ENCODE results near the gene CREB3L2. TPM values are rescaled to one million over a fixed set of nuclear protein-coding genes. Genes with fewer than 3 reads are reported as not detected.

CREB3L2 gene
- total and polyA plus RNA-seq, 2 donors (not counting 1 experiment from before 2014, with no cell fraction given): 13.8 to 25.1 TPM

DNA sequence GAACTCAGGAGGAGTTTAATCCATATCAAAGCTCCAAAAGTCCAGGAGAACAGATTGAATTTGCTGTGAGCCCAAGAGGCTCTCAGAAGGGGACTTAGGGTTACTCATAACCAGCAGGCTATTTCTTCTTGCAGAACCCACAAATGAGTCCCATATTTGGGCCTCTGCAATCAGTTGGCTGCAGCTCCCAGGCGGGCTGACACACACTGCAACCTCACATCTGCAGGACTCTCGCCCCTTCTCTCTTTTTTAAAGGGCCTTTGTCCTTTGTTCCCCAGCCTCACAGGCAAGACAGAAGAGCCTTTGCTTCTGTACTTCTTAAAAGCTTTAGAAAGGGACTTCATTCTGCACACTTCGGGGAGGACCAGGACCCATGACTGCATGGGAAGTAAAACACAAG, 26.7 kb downstream of the CREB3L2 start:
- ATAC-seq (ENCODE audit: low read depth) (no peak), DNase-seq (no peak)
- Histone ChIP-seq H3K27me3 (replicated peaks in 1 of 4; ENCODE audit: control extremely low read depth in 1 of 4, control insufficient read depth in 3 of 4, insufficient read depth in 4 of 4, low read length in 3 of 4) (no peaks in the 10 kb centered on the region), H3K36me3 (replicated peaks in 1 of 2; ENCODE audit: control extremely low read depth in 1 of 2, control insufficient read depth in 1 of 2, extremely low read depth in 1 of 2, insufficient read depth in 2 of 2, low read length in 1 of 2) (peaks cover 0 to 3% of the 10 kb centered on the region in 2 experiments), H3K79me2 (ENCODE audit: control insufficient read depth, insufficient read depth, low read length) (peaks cover 43% of the 10 kb centered on the region), H3K27ac (ENCODE audit: low read length in 2 of 2) (no peak overlapping the region), H3K4me3 (ENCODE audit: control extremely low read depth in 1 of 5, extremely low read depth in 1 of 5, insufficient read depth in 1 of 5, low read depth in 2 of 5, low read length in 4 of 5) (no peak overlapping the region), H2AFZ (ENCODE audit: insufficient read depth, low read depth, low read length, poor library complexity, severe bottlenecking) (no peak overlapping the region), H3K4me1 (ENCODE audit: control insufficient read depth in 2 of 2, insufficient read depth in 2 of 2, low read length in 2 of 2) (peaks cover 5 to 6% of the 10 kb centered on the region in 2 donors), H4K20me1 (ENCODE audit: control insufficient read depth, insufficient read depth, low read length, poor library complexity, severe bottlenecking) (peaks cover 4% of the 10 kb centered on the region), H3K9me3 (ENCODE audit: control extremely low read depth in 1 of 3, control insufficient read depth in 2 of 3, insufficient read depth in 1 of 3, low read length in 2 of 3) (no peaks in the 10 kb centered on the region), H3K4me2 (replicated peaks; ENCODE audit: low read depth, low read length, poor library complexity, severe bottlenecking) (no peak overlapping the region), H3K9ac (ENCODE audit: low read length) (no peak overlapping the region)
- no peak for TF ChIP-seq EZH2 (IDR thresholded peaks at IDR 0.05; ENCODE audit: borderline replicate concordance, insufficient read depth, low read depth, low read length, poor library complexity, severe bottlenecking)
- TF ChIP-seq, protein P1, sequence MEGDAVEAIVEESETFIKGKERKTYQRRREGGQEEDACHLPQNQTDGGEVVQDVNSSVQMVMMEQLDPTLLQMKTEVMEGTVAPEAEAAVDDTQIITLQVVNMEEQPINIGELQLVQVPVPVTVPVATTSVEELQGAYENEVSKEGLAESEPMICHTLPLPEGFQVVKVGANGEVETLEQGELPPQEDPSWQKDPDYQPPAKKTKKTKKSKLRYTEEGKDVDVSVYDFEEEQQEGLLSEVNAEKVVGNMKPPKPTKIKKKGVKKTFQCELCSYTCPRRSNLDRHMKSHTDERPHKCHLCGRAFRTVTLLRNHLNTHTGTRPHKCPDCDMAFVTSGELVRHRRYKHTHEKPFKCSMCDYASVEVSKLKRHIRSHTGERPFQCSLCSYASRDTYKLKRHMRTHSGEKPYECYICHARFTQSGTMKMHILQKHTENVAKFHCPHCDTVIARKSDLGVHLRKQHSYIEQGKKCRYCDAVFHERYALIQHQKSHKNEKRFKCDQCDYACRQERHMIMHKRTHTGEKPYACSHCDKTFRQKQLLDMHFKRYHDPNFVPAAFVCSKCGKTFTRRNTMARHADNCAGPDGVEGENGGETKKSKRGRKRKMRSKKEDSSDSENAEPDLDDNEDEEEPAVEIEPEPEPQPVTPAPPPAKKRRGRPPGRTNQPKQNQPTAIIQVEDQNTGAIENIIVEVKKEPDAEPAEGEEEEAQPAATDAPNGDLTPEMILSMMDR (IDR thresholded peaks at IDR 0.05): no peak
- Mint-ChIP-seq H3K9me3 (ENCODE audit: insufficient read depth) (no peaks in the 10 kb centered on the region), H3K27me3 (no peaks in the 10 kb centered on the region), H3K4me3 (no peak overlapping the region), H3K4me1 (peaks cover 8% of the 10 kb centered on the region), H3K27ac (no peak overlapping the region)
- 94% methylated on average over 2 of the region's 3 CpGs for WGBS (ENCODE audit: insufficient coverage)
- intact Hi-C loops (cut with micrococcal nuclease): no loop called here
- CTCF ChIA-PET: no interaction called here
- POLR2A ChIA-PET: no interaction called here

DNA sequence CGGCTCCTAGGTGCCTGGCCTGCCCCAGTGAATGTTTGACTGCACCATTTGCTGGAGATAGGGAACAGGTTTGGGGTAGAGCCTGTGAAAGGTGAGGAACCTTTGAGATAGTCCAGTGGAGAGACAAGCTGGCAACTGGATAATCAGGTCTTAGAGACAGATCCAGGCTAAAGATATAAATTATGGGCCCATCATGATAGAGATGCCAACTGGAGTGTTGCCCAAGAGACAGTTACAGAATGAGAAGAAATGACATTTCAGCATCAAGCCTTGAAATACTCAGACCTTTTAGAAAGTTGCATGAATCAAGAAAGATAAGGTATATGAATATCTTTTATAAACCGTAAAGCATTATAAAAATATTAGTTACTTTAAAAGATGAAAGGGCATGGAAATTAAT, 27.1 kb downstream of the CREB3L2 start:
- Mint-ChIP-seq H3K9me3 (ENCODE audit: insufficient read depth) (no peaks in the 10 kb centered on the region), H3K27ac (no peak overlapping the region), H3K27me3 (no peaks in the 10 kb centered on the region), H3K4me3 (no peak overlapping the region), H3K4me1 (peaks cover 4% of the 10 kb centered on the region)
- peaks cover 0 to 3% of the 10 kb centered on the region in 2 experiments for H3K36me3 ChIP-seq (replicated peaks in 1 of 2; ENCODE audit: control extremely low read depth in 1 of 2, control insufficient read depth in 1 of 2, extremely low read depth in 1 of 2, insufficient read depth in 2 of 2, low read length in 1 of 2)
- CTCF ChIA-PET: no interaction called here
- H4K20me1 ChIP-seq (ENCODE audit: control insufficient read depth, insufficient read depth, low read length, poor library complexity, severe bottlenecking): peaks cover 4% of the 10 kb centered on the region
- H2AFZ ChIP-seq (ENCODE audit: insufficient read depth, low read depth, low read length, poor library complexity, severe bottlenecking): no peak overlapping the region
- DNase-seq (no peak), ATAC-seq (ENCODE audit: low read depth) (no peak)
- H3K9ac ChIP-seq (ENCODE audit: low read length): no peak overlapping the region
- WGBS (ENCODE audit: insufficient coverage): 82% methylated on average over 1 of the region's 2 CpGs
- intact Hi-C loops (cut with micrococcal nuclease): no loop called here
- POLR2A ChIA-PET: no interaction called here
- no peak overlapping the region for H3K27ac ChIP-seq (ENCODE audit: low read length in 2 of 2)
- H3K4me1 ChIP-seq (ENCODE audit: control insufficient read depth in 2 of 2, insufficient read depth in 2 of 2, low read length in 2 of 2): peaks cover 1 to 3% of the 10 kb centered on the region in 2 donors
- no peak for TF ChIP-seq EZH2 (IDR thresholded peaks at IDR 0.05; ENCODE audit: borderline replicate concordance, insufficient read depth, low read depth, low read length, poor library complexity, severe bottlenecking)
- TF ChIP-seq, protein P1 (IDR thresholded peaks at IDR 0.05): no peak
- H3K27me3 ChIP-seq (replicated peaks in 1 of 4; ENCODE audit: control extremely low read depth in 1 of 4, control insufficient read depth in 3 of 4, insufficient read depth in 4 of 4, low read length in 3 of 4): no peaks in the 10 kb centered on the region
- H3K4me2 ChIP-seq (replicated peaks; ENCODE audit: low read depth, low read length, poor library complexity, severe bottlenecking): no peak overlapping the region
- H3K79me2 ChIP-seq (ENCODE audit: control insufficient read depth, insufficient read depth, low read length): peaks cover 43% of the 10 kb centered on the region
- no peak overlapping the region for H3K4me3 ChIP-seq (ENCODE audit: control extremely low read depth in 1 of 5, extremely low read depth in 1 of 5, insufficient read depth in 1 of 5, low read depth in 2 of 5, low read length in 4 of 5)
- H3K9me3 ChIP-seq (ENCODE audit: control extremely low read depth in 1 of 3, control insufficient read depth in 2 of 3, insufficient read depth in 1 of 3, low read length in 2 of 3): no peaks in the 10 kb centered on the region

Measured in B cell (primary cell).